Sigmoid colon (tissue), 4 donors: Measurements from ENCODE around the gene RAB43.

Experiments used
- CTCF ChIP-seq, 4 experiments: fragments of 450-650 bp in 3 of 4; fragments of 200-600 bp in 1 of 4; IDR thresholded peaks; one replicate each; pipeline ENCODE4 v1.5.1; 2016 to 2019; ENCODE audit warnings: antibody characterized with exemption in 4 of 4, mild to moderate bottlenecking in 3 of 4, moderate library complexity in 2 of 4
- EP300 ChIP-seq, 4 donors: sonication (generic); formaldehyde crosslinking; IDR thresholded peaks; one replicate each; pipeline ENCODE4 v1.6.1; 2017; ENCODE audit warnings: antibody characterized with exemption in 4 of 4

GRCh38 chr3:129130291-129130813, 8.7 kb upstream of the RAB43 start:
- TF ChIP-seq CTCF (IDR thresholded peaks at IDR 0.05) = no peak
- no peak for TF ChIP-seq EP300 (IDR thresholded peaks at IDR 0.05)
